GM21515 (cell line): Measurements from ENCODE around the gene FTCD.
"Not testable (repeated sequence)": the region's sequence is repeated elsewhere in the genome, so short reads cannot be mapped to it uniquely, and the experiment has no call there.

Experiments
- ATAC-seq: cut with Tn5 transposase; IDR thresholded peaks from one replicate; pipeline ENCODE4 v1.9.1; 2021; ENCODE audit not compliant: unreplicated experiment

Gene FTCD, protein sequence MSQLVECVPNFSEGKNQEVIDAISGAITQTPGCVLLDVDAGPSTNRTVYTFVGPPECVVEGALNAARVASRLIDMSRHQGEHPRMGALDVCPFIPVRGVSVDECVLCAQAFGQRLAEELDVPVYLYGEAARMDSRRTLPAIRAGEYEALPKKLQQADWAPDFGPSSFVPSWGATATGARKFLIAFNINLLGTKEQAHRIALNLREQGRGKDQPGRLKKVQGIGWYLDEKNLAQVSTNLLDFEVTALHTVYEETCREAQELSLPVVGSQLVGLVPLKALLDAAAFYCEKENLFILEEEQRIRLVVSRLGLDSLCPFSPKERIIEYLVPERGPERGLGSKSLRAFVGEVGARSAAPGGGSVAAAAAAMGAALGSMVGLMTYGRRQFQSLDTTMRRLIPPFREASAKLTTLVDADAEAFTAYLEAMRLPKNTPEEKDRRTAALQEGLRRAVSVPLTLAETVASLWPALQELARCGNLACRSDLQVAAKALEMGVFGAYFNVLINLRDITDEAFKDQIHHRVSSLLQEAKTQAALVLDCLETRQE

DNA sequence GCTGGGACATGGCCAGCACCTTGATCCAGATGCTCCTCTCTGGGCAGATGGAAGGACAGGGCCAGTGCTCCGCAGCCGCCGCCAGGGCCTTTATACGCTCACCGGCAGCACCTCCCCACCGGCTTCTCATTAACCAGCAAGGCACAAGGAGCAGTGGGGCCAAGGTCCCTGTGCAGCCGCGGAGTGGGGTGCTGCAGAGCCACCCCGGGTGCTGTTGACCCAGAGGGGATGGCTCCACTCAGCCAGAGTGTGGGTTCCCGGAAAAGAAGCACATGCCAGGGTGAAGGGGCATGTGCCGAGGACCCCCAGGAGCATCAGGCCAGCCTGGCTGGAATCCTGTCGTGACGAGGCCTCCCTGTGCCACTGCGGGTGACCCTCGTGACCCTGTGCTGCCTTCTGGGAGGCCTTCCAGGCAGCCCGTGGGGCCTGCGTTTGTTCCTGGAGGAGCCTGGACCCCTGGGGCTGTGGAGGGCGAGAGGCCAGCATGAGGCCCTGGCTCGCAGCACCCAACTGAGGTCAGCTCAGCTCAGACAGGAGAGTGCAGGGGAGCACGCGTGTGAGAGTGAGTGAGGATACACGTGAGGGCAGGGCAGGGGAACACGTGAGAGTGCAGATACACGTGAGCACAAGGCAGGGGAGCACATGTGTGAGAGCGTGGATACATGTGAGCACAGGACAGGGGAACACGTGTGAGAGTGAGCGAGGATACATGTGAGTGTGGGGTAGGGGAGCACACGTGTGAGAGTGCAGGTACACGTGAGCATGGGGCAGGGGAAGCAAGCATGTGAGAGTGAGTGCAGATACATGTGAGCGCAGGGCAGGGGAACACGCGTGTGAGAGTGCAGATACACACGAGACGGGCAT lies at the start of gene FTCD:
Gene FTCD (minus strand): TSS at position 66 of the 864 bp plus-strand sequence. CDS start 56 bp downstream, at position 10.
- no peak for ATAC-seq

DNA sequence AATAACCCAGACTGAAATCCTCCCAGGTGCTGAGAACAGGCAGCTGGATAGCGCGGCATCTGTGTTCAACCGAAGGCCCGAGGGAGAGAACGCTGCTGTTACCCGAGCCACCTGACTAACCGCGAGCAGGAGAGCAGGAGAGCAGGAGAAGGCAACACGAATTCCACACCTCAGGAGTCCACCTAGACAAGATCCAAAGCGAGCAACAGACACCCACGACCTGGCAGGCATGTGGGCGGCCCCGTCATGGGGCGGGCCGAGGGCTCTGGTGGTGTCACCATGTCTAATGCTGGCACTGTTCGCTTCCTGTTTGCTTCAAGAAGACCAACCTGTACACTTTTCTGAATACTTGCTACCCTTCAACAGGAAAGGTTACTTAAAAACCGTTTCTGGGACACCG lies 49.8 kb upstream of the FTCD start:
- no peak for ATAC-seq

DNA sequence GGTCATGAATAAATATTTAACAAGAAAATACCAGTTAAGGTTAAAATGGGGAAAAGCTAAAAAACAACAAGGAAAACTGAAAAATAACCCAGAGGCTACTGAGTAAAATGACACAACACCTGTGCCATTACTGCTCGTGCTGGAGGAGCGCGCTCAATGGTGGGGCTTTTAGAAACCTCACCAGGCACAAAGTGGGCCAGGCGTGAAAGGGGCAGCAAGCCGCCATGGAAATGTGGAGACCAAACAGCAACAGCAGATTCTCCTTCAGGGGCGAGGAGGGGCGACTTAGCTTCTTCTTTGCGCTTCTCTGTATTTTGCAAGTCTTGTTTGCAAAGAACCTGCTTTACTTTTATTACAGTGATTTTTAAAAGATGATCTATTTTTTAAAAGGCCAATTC lies 47.8 kb upstream of the FTCD start:
- no peak for ATAC-seq

- no peak for ATAC-seq
Observed at GRCh38 chr21:46202592-46203202, 47.3 kb upstream of the FTCD start.

DNA sequence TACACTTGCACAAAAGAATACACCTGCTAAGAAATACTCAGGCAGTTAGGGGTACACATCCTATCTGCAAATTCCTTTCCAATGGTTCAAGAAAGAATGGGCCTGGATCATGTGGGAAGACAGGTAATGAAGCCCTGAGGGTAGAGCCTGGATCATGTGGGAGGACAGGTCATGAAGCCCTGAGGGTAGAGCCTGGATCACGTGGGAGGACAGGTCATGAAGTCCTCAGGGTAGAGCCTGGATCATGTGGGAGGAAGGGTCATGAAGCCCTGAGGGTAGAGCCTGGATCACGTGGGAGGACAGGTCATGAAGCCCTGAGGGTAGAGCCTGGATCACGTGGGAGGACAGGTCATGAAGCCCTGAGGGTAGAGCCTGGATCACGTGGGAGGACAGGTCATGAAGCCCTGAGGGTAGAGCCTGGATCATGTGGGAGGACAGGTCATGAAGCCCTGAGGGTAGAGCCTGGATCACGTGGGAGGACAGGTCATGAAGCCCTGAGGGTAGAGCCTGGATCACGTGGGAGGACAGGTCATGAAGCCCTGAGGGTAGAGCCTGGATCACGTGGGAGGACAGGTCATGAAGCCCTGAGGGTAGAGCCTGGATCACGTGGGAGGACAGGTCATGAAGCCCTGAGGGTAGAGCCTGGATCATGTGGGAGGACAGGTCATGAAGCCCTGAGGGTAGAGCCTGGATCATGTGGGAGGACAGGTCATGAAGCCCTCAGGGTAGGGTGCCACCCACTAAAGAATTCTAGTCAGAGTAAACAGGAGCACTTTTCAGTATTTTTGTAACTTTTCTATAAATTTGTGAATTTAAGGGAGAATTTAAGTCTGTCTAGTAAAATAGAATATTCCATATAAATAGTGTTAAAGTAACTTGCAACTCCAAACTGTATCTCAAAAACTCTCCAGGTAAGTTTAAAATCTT lies 45.8 kb upstream of the FTCD start:
- not testable (repeated sequence) for ATAC-seq

GRCh38 chr21:46199436-46200373 lies 44.3 kb upstream of the FTCD start:
- no peak for ATAC-seq

- no peak for ATAC-seq
Observed at GRCh38 chr21:46196733-46197132, 41.4 kb upstream of the FTCD start.

DNA sequence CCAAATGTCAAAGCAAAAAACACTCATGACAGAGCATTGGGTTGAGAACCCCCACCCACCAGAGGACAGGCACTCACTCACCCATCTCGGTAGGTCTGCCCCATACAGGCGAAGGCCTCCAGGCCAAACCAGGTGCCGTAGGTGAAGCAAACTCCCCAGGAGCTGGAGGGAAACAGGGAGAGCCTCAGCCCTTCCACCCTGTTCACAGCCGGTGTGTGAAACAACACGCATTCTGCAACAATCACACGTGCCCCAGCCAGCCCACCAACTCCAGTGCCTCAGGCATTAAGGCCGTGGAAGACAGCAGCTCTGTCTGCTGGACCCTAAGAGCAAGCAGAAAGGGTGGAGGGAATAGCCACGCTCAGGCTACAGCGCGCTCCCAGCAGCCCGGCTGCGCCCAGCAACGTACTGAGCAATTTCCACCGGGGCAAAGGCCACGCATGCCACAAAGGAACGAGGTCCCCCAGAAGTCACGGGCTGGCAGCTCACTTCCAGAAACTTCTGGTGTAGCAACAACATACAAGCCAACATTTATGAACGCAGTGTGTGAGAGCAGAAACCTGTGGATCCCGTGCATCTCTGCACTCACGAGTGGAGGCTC lies 40.3 kb upstream of the FTCD start:
- ATAC-seq: no peak

DNA sequence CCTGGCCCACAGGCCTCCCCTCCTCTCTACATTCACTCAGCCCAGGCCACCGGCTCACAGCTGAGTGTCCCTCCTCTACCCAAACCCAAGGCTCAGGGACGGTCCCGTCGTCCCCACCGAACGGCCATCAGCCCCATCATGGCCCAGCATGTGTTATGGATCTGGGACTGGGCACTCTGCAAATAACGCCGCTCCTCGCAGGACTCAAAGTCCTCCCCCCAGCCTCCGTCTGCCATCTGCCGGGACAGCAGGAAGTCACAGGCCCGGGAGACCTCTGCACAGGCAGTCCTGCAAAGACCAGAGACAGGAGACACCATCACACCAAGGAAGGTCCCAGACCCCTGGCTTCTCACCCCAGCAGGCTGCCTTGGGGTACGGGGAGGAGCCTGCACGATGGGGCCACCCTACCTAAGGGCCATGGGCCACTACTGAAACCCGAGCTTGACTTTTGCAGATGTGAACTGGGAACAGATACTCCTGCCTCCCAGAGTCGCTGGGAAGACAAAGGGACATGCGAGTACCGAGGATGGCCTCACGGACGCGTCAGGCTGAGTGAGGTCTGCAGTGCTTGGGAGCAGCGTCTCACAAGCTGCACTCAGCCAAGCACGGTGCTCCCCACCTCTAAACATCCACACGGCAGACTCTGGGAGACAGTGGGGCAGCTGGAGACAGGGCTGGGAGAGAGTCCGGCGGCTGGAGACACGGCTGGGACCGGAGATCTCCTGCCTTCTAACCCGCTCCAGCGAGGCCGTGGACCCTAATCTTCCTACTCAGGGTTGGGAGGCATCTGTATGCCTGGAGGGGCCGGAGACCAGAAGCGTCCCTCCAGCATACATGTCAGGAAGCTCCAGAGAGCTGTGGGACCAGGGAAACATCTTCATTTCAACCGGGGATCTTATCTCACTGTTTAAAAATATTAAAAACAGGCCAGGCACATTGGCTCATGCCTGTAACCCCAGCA lies 39.3 kb upstream of the FTCD start:
- no peak for ATAC-seq

- no peak for ATAC-seq
Observed at GRCh38 chr21:46193829-46194373, 38.5 kb upstream of the FTCD start.

GRCh38 chr21:46191686-46192575 lies 36.6 kb upstream of the FTCD start:
- no peak for ATAC-seq

GRCh38 chr21:46191257-46191685 lies 35.9 kb upstream of the FTCD start:
- no peak for ATAC-seq

GRCh38 chr21:46190491-46191131 lies 35.2 kb upstream of the FTCD start:
- ATAC-seq: no peak

GRCh38 chr21:46189959-46190490 lies 34.6 kb upstream of the FTCD start:
- ATAC-seq: no peak

DNA sequence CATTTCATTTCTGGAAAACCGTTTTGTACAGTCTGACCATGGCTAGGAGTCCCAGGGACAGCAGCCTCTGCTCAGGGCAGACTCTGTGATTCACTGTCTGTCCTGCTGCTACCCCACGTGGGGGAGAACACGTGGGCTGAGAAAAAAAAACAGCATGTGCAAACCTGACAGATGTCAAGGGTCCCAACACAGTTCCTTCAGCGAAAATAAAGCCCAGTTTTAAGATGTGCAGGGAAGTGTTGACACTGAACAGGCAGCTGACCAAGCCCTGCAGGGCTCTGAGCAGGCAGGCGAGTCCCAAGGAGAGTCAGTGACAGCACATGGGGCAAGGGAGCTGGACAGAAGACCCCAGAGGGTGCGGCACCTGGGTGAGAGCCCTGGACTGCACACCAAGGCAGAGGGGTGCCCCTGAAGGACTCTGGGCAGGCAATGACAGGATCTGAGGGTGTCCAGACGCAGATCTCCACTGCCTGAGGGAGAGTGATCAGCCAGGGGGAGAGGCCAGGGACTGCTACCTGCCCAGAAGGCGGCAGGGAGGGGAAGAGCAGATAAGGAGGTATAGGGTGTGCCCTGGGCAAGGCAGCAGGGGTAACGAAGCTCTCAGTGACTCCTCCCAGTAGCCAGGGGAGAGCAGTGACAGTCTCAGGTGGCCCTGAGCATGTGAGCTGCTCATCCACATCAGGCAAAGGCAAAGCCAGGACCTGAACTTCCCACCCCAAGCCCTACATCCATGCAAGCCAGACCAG lies 34.0 kb upstream of the FTCD start:
- no peak for ATAC-seq
